HUDEP-2 (cell line): ENCODE data around the gene GMPPB.
"Not testable (repeated sequence)": the region's sequence is repeated elsewhere in the genome, so short reads cannot be mapped to it uniquely, and the experiment has no call there.

Experiments used
- DNase-seq, 76 experiments: peaks; one replicate each; lab custom pipeline; 2025; ENCODE audit not compliant: unreplicated experiment in 76 of 76; lab: John Stamatoyannopoulos, UW

The GMPPB gene

GRCh38 chr3:49723628-49724551 lies at the start of gene GMPPB:
TSS of gene GMPPB (minus strand) at chr3:49723951. CDS start at chr3:49723726, 225 bp downstream.
- DNase-seq = peak in 75 of 76 experiments; percentile 27 to 97 (median 93)

GRCh38 chr3:49772703-49773102 lies 49.0 kb upstream of the GMPPB start:
- no peak for DNase-seq

- DNase-seq = no peak
Observed at GRCh38 chr3:49771340-49771938, 47.7 kb upstream of the GMPPB start.

GRCh38 chr3:49769926-49770325 lies 46.2 kb upstream of the GMPPB start:
- no peak for DNase-seq

GRCh38 chr3:49769286-49769915 lies 45.6 kb upstream of the GMPPB start:
- no peak for DNase-seq

GRCh38 chr3:49763981-49764380 lies 40.2 kb upstream of the GMPPB start:
- no peak for DNase-seq

- DNase-seq = no peak
Observed at GRCh38 chr3:49761661-49762060, 37.9 kb upstream of the GMPPB start.

GRCh38 chr3:49759226-49759625 lies 35.5 kb upstream of the GMPPB start:
- no peak for DNase-seq

- no peak for DNase-seq
Observed at GRCh38 chr3:49757197-49757596, 33.4 kb upstream of the GMPPB start.

GRCh38 chr3:49756036-49756435 lies 32.3 kb upstream of the GMPPB start:
- DNase-seq = no peak

GRCh38 chr3:49754536-49754935 lies 30.8 kb upstream of the GMPPB start:
- no peak for DNase-seq

GRCh38 chr3:49751501-49751900 lies 27.8 kb upstream of the GMPPB start:
- DNase-seq = no peak

GRCh38 chr3:49750056-49750455 lies 26.3 kb upstream of the GMPPB start:
- no peak for DNase-seq

- DNase-seq = not testable (repeated sequence)
Observed at GRCh38 chr3:49748874-49749273, 25.1 kb upstream of the GMPPB start.

GRCh38 chr3:49747792-49748480 lies 24.2 kb upstream of the GMPPB start:
- no peak for DNase-seq

GRCh38 chr3:49745986-49746385 lies 22.2 kb upstream of the GMPPB start:
- no peak for DNase-seq

- DNase-seq = no peak
Observed at GRCh38 chr3:49740427-49740826, 16.7 kb upstream of the GMPPB start.

- no peak for DNase-seq
Observed at GRCh38 chr3:49738067-49738713, 14.4 kb upstream of the GMPPB start.

- no peak for DNase-seq
Observed at GRCh38 chr3:49734752-49735151, 11.0 kb upstream of the GMPPB start.

GRCh38 chr3:49733551-49733950 lies 9.8 kb upstream of the GMPPB start:
- no peak for DNase-seq
